Ovary (tissue), 3 donors: ENCODE measurements around the gene ATP2B2.

Source experiments
- CTCF ChIP-seq, 3 donors: fragments of 450-650 bp in 2 of 3; fragments of 200-600 bp in 1 of 3; IDR thresholded peaks; one replicate each; pipeline versions ENCODE4 v1.5.1 to v1.8.0; 2016 to 2022; ENCODE audit warnings: antibody characterized with exemption in 3 of 3, mild to moderate bottlenecking in 1 of 3
- EP300 ChIP-seq: sonication (generic); formaldehyde crosslinking; IDR thresholded peaks from one replicate; pipeline ENCODE4 v1.6.1; 2017; ENCODE audit warnings: antibody characterized with exemption
- POLR2A ChIP-seq: fragments of 450-650 bp; IDR thresholded peaks from one replicate; pipeline ENCODE4 v1.6.1; 2017; ENCODE audit warnings: antibody characterized with exemption, mild to moderate bottlenecking, moderate library complexity
- donor health status: DM: no; HTN: no; CAD: no.

GRCh38 chr3:10357592-10358308 lies 147.6 kb downstream of the ATP2B2 start:
- TF ChIP-seq CTCF (IDR thresholded peaks at IDR 0.05) (no peak), POLR2A (no peak), EP300 (no peak)
